Activated CD8-positive, alpha-beta memory T cell treated with anti-CD3 and anti-CD28 coated beads for 24 hours (primary cell): Measurements from ENCODE around the gene KCNS3.

Source experiments
- DNase-seq: peaks from one replicate; pipeline ENCODE4 v3.0.0-alpha.2; 2020

Gene KCNS3

GRCh38 chr2:17878281-17879136, at the start of gene KCNS3:
KCNS3 (plus strand) TSS chr2:17878667; CDS start chr2:17931009, 52,342 bp downstream.
- peak; percentile 57 for DNase-seq

- peak; percentile 69 for DNase-seq
Measured at GRCh38 chr2:17830053-17831034, 48.1 kb upstream of the KCNS3 start.

GRCh38 chr2:17835516-17835915, 43.0 kb upstream of the KCNS3 start:
- no peak for DNase-seq

- DNase-seq = no peak
Measured at GRCh38 chr2:17839959-17840358, 38.5 kb upstream of the KCNS3 start.

- DNase-seq = no peak
Measured at GRCh38 chr2:17843457-17843856, 35.0 kb upstream of the KCNS3 start.

- no peak for DNase-seq
Measured at GRCh38 chr2:17845806-17846205, 32.7 kb upstream of the KCNS3 start.

GRCh38 chr2:17846676-17847075, 31.8 kb upstream of the KCNS3 start:
- no peak for DNase-seq

GRCh38 chr2:17847236-17847635, 31.2 kb upstream of the KCNS3 start:
- no peak for DNase-seq

- no peak for DNase-seq
Measured at GRCh38 chr2:17849275-17849674, 29.2 kb upstream of the KCNS3 start.

- no peak for DNase-seq
Measured at GRCh38 chr2:17850151-17850550, 28.3 kb upstream of the KCNS3 start.

- no peak for DNase-seq
Measured at GRCh38 chr2:17851731-17852585, 26.5 kb upstream of the KCNS3 start.

- no peak for DNase-seq
Measured at GRCh38 chr2:17853799-17854198, 24.7 kb upstream of the KCNS3 start.

- no peak for DNase-seq
Measured at GRCh38 chr2:17857021-17857420, 21.4 kb upstream of the KCNS3 start.

- DNase-seq = no peak
Measured at GRCh38 chr2:17858064-17858463, 20.4 kb upstream of the KCNS3 start.

GRCh38 chr2:17863539-17863938, 14.9 kb upstream of the KCNS3 start:
- no peak for DNase-seq

GRCh38 chr2:17864676-17865075, 13.8 kb upstream of the KCNS3 start:
- no peak for DNase-seq

GRCh38 chr2:17867133-17867532, 11.3 kb upstream of the KCNS3 start:
- no peak for DNase-seq

- DNase-seq = no peak
Measured at GRCh38 chr2:17869128-17869527, 9.3 kb upstream of the KCNS3 start.

- no peak for DNase-seq
Measured at GRCh38 chr2:17871639-17872038, 6.8 kb upstream of the KCNS3 start.

- no peak for DNase-seq
Measured at GRCh38 chr2:17873021-17873420, 5.4 kb upstream of the KCNS3 start.

GRCh38 chr2:17876590-17876989, 1.9 kb upstream of the KCNS3 start:
- no peak for DNase-seq

- no peak for DNase-seq
Measured at GRCh38 chr2:17877811-17878280, 621 bp upstream of the KCNS3 start.
